OCI-LY7 (cell line): ENCODE measurements around the gene PIGW.

Experiments used
- CTCF ChIP-seq: fragments of 200-600 bp; sonication (generic); conservative IDR thresholded peaks from 2 replicates; pipeline ENCODE4 v1.5.1; 2014; ENCODE audit warnings: mild to moderate bottlenecking, antibody characterized with exemption, low read length, moderate library complexity, mixed read lengths
- EZH2phosphoT487 ChIP-seq: fragments of 200-600 bp; sonication (generic); IDR thresholded peaks from 2 replicates; pipeline ENCODE4 v1.6.1; 2018; ENCODE audit warnings: low read depth, borderline replicate concordance, mild to moderate bottlenecking, mixed run types, antibody characterized with exemption, low read length, moderate library complexity, mixed read lengths

DNA sequence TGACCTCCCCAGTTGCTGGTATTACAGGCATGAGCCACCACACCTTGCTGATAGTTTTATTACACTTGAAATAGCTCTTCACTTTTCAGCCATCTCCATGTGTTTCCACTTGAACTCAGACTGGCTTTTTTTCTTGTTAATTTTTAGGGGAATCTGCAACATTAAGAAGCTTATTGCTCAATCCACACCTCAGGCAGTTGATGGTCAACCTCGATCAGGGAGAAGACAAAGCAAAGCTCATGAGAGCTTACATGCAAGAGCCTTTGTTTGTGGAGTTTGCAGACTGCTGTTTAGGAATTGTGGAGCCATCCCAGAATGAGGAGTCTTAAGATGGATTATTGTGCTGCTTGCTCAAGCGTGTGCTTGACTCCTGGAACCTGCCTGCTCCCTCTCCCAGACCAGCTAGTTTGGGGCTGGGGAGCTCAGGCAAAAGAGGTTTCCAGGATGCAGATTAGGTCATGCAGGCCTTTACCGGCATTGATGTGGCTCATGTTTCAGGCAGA lies 39.7 kb upstream of the PIGW start:
- TF ChIP-seq CTCF, result no peak
- TF ChIP-seq EZH2phosphoT487, result no peak
